Stomach smooth muscle (tissue), 2 donors: ENCODE results near the gene IRF5.
"Not testable (repeated sequence)": the region's sequence is repeated elsewhere in the genome, so short reads cannot be mapped to it uniquely, and the experiment has no call there.

Experiments used
- H3K27ac ChIP-seq: one replicate; pipeline ENCODE4 v1.7.0; 2013; ENCODE audit warnings: mild to moderate bottlenecking, low read length, inconsistent platforms
- H3K27me3 ChIP-seq, 2 donors: one replicate each; pipeline ENCODE4 v1.7.0; 2013; ENCODE audit warnings: low read length in 2 of 2; ENCODE audit not compliant: insufficient read depth in 2 of 2, control insufficient read depth in 1 of 2
- H3K36me3 ChIP-seq, 2 donors: one replicate each; pipeline ENCODE4 v1.7.0; 2013; ENCODE audit warnings: low read length in 2 of 2; ENCODE audit not compliant: control insufficient read depth in 2 of 2, insufficient read depth in 2 of 2
- H3K4me1 ChIP-seq: one replicate; pipeline ENCODE4 v1.7.0; 2013; ENCODE audit warnings: low read length; ENCODE audit not compliant: control insufficient read depth, insufficient read depth
- H3K4me3 ChIP-seq, 2 donors: one replicate each; pipeline ENCODE4 v1.7.0; 2013; ENCODE audit warnings: low read length in 2 of 2
- H3K9ac ChIP-seq, 2 donors: one replicate each; pipeline ENCODE4 v1.7.0; 2013; ENCODE audit warnings: low read length in 2 of 2, mild to moderate bottlenecking in 1 of 2
- H3K9me3 ChIP-seq, 2 donors: one replicate each; pipeline ENCODE4 v1.7.0; 2013; ENCODE audit warnings: low read length in 2 of 2; ENCODE audit not compliant: control insufficient read depth in 2 of 2
- donor health status: healthy.
- donor health status: Pancreatic carcinoma.

IRF5 gene

DNA sequence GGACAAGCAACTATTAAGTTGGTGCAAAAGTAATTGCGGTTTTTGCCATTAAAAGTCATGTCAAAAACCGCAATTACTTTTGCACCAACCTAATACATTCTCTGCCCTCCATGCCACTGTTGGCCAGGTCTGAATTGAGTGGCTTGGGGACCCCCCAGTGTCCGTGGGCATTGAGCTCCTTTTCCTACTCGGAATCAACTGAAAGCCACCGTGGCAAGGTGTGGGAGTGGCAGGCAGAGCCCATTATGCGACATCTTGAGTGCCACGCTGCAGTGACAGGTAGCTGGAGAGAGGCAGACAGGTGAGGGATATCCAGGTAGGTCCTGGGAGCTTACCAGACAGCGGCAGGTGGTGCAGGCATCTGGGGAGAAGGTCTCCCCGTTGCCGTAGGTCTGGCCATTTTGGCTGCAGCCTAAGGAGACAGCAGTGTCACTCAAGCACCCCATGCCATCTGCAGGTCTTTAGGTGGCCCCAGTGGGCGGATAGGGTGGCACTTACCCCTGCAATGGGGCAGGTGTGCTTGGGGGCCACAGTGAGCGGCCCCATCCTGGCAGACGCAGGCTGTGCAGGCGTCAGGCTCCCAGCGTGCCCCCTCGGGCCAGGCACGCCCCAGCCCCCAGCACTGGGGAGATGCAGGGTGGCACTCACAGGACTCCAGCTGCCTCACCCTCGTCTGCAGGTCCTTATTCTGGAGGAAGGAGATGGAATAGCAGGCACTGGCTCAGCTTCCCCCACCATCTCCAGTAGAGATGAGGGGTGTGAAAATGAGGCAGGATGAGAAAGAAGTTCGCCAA lies 30.8 kb upstream of the IRF5 start:
- Histone ChIP-seq H3K27me3 (peaks cover 11 to 22% of the 10 kb centered on the region in 2 donors), H3K9ac (no peak overlapping the region), H3K27ac (no peak overlapping the region), H3K9me3 (no peaks in the 10 kb centered on the region), H3K4me3 (no peak overlapping the region), H3K36me3 (no peaks in the 10 kb centered on the region), H3K4me1 (peaks cover 12% of the 10 kb centered on the region)

DNA sequence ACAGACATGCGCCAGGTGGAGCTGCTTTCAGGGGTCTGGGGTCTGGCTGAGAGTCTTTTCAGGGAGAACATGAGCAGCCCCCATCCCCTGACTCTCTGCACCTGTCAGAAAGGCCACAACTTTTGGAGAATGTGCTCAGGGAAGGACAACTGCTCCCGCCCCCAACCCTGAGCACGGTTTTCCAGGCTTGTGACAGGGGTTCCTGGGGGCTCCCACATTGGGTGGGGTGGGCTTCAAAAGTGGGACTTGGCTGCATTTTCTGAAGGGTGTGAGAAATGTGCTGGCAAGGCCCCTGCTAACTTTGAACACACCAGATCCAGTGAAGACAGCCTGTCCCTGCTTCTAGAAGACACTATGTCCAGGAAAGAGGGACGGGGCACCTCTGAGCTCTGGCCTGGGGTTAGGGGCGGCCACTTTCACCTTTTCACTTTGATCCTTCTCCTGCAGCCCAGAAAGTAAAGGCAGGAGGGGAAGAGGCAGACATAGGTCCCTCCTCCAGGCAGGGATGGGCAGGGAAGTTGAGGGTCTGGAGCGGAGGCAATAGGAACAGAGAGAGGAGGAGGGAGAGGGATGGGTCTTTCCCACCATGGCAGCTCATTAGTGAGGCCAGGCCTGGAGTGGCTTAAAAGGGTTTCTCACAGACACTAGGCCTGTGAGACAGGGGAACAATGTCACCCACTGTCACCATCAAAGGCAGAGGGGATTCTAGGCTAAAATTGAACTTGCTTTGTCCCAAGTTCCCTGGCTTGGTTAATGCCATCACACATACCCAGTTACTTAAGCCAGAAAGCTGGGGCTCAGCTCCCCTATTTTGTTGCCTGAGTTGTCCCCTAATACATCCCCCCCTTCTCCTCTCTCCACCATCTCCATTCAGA lies 28.7 kb upstream of the IRF5 start:
- Histone ChIP-seq H3K27me3 (peaks cover 11 to 27% of the 10 kb centered on the region in 2 donors), H3K4me3 (peak overlapping the region; percentile 49 to 72), H3K36me3 (no peaks in the 10 kb centered on the region), H3K9ac (no peak overlapping the region), H3K27ac (no peak overlapping the region), H3K4me1 (peaks cover 12% of the 10 kb centered on the region), H3K9me3 (no peaks in the 10 kb centered on the region)

- Histone ChIP-seq H3K9me3 (no peaks in the 10 kb centered on the region), H3K36me3 (no peaks in the 10 kb centered on the region), H3K4me3 (peak overlapping the region; percentile 49 to 72), H3K27me3 (peaks cover 19 to 30% of the 10 kb centered on the region in 2 donors), H3K9ac (peak overlapping the region in 1 of 2 donors; percentile 5), H3K4me1 (peaks cover 12% of the 10 kb centered on the region), H3K27ac (no peak overlapping the region)
Measured at GRCh38 chr7:128909625-128910568, 27.8 kb upstream of the IRF5 start.

DNA sequence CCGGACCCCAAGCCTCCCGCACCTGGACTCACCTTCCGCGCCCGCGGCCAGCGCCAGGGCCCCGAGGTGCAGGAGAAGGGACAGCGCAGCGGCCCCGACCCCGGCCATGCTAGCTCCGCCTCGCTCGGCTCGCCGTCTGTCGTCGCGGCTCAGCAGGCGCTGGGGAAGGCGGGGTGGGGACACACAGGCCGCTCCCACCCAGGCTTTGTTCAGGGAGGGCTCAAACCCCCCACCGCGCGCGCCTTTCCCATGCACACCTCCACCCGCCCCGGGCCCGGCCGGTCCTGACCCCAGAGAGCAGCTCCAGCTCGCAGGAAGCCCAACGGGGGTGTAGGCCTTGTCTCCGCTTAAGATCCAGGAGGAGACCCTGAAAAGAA lies 27.2 kb upstream of the IRF5 start, which contains the start of gene KCP:
Gene KCP (minus strand): TSS at position 141 of the 377 bp plus-strand sequence. CDS start 33 bp downstream, at position 108.
- Histone ChIP-seq H3K9ac (peak within 1 kb of the TSS in 1 of 2 donors; percentile 5), H3K27me3 (peaks cover 23 to 33% of the 10 kb centered on the region in 2 donors), H3K4me1 (peaks cover 15% of the 10 kb centered on the region), H3K36me3 (no peaks in the 10 kb centered on the region), H3K9me3 (no peaks in the 10 kb centered on the region), H3K27ac (no peak within 1 kb of the TSS), H3K4me3 (peak within 1 kb of the TSS; percentile 49 to 72)

- Histone ChIP-seq H3K9ac (no peak overlapping the region), H3K9me3 (no peaks in the 10 kb centered on the region), H3K4me3 (no peak overlapping the region), H3K27ac (no peak overlapping the region), H3K36me3 (no peaks in the 10 kb centered on the region), H3K4me1 (peaks cover 15% of the 10 kb centered on the region), H3K27me3 (peaks cover 24 to 41% of the 10 kb centered on the region in 2 donors)
Measured at GRCh38 chr7:128911423-128912031, 26.2 kb upstream of the IRF5 start.

GRCh38 chr7:128912281-128912680 lies 25.4 kb upstream of the IRF5 start:
- no peak overlapping the region for H3K9ac ChIP-seq
- H3K9me3 ChIP-seq: no peaks in the 10 kb centered on the region
- peaks cover 15% of the 10 kb centered on the region for H3K4me1 ChIP-seq
- no peak overlapping the region for H3K4me3 ChIP-seq
- no peaks in the 10 kb centered on the region for H3K36me3 ChIP-seq
- peaks cover 25 to 40% of the 10 kb centered on the region in 2 donors for H3K27me3 ChIP-seq
- no peak overlapping the region for H3K27ac ChIP-seq

GRCh38 chr7:128912709-128913495 lies 24.8 kb upstream of the IRF5 start:
- not testable (repeated sequence) for H3K27ac ChIP-seq, H3K36me3 ChIP-seq, H3K4me3 ChIP-seq, H3K9ac ChIP-seq, H3K9me3 ChIP-seq
- Histone ChIP-seq H3K27me3 (peaks cover 25 to 40% of the 10 kb centered on the region in 2 donors), H3K4me1 (peaks cover 15% of the 10 kb centered on the region)

GRCh38 chr7:128913870-128914565 lies 23.7 kb upstream of the IRF5 start:
- no peak overlapping the region for H3K9ac ChIP-seq
- H3K27me3 ChIP-seq: peaks cover 25 to 40% of the 10 kb centered on the region in 2 donors
- H3K9me3 ChIP-seq: no peaks in the 10 kb centered on the region
- H3K4me3 ChIP-seq: no peak overlapping the region
- H3K27ac ChIP-seq: no peak overlapping the region
- H3K36me3 ChIP-seq: no peaks in the 10 kb centered on the region
- peaks cover 15% of the 10 kb centered on the region for H3K4me1 ChIP-seq

GRCh38 chr7:128914566-128915151 lies 23.1 kb upstream of the IRF5 start:
- H3K36me3 ChIP-seq: no peaks in the 10 kb centered on the region
- no peak overlapping the region for H3K4me3 ChIP-seq
- H3K4me1 ChIP-seq: peaks cover 11% of the 10 kb centered on the region
- H3K27ac ChIP-seq: no peak overlapping the region
- peaks cover 27 to 37% of the 10 kb centered on the region in 2 donors for H3K27me3 ChIP-seq
- no peaks in the 10 kb centered on the region for H3K9me3 ChIP-seq
- no peak overlapping the region for H3K9ac ChIP-seq
